Thyroid gland (tissue), 4 donors: ENCODE results near the gene PXDN. TPM values are rescaled to one million over a fixed set of nuclear protein-coding genes. Genes with fewer than 3 reads are reported as not detected.

Experiments used
- DNase-seq, 2 donors: peaks; one replicate each; pipeline ENCODE4 v3.0.0-alpha.2; 2019
- H3K27ac ChIP-seq, 3 donors: fragments of 200-600 bp; sonication (generic); 1 replicate in 2 of 3; 2 replicates in 1 of 3; pipeline ENCODE4 v1.5.1; 2016 to 2019; ENCODE audit warnings: mild to moderate bottlenecking in 1 of 3, moderate library complexity in 1 of 3
- H3K27me3 ChIP-seq: fragments of 200-600 bp; sonication (generic); one replicate; pipeline ENCODE4 v1.5.1; 2019
- H3K36me3 ChIP-seq, 2 donors: fragments of 200-600 bp; sonication (generic); one replicate each; pipeline ENCODE4 v1.5.1; 2016 to 2019
- H3K4me1 ChIP-seq, 2 donors: fragments of 200-600 bp; sonication (generic); one replicate each; pipeline ENCODE4 v1.5.1; 2017 to 2019
- H3K4me3 ChIP-seq, 3 donors: fragments of 200-600 bp; sonication (generic); replicated peaks in 1 of 3; 1 replicate in 2 of 3; 2 replicates in 1 of 3; pipeline ENCODE4 v1.5.1; 2016; ENCODE audit warnings: mild to moderate bottlenecking in 1 of 3
- H3K9me3 ChIP-seq: fragments of 200-600 bp; sonication (generic); one replicate; pipeline ENCODE4 v1.5.1; 2017
- CTCF ChIP-seq, 6 experiments: fragments of 200-600 bp in 3 of 6; fragments of 450-650 bp in 3 of 6; sonication (generic) in 3 of 6; IDR thresholded peaks; one replicate each; pipeline ENCODE4 v1.5.1; 2016 to 2019; ENCODE audit warnings: antibody characterized with exemption in 6 of 6, mild to moderate bottlenecking in 2 of 6, inconsistent platforms in 1 of 6, moderate library complexity in 1 of 6
- POLR2A ChIP-seq, 2 donors: fragments of 450-650 bp; IDR thresholded peaks; one replicate each; pipeline ENCODE4 v1.6.1; 2017; ENCODE audit warnings: antibody characterized with exemption in 2 of 2, mild to moderate bottlenecking in 2 of 2, moderate library complexity in 1 of 2
- WGBS, 2 donors: methylation state at CpG; one replicate each; pipeline ENCODE4 v1.1.5; 2017; 5-methylcytosine and 5-hydroxymethylcytosine counted together
- intact Hi-C: fragments of 100-400 bp; cut with DNase I; formaldehyde crosslinking; loops from one replicate; pipeline ENCODE4 v1.15.1; 2023
- total RNA-seq, 4 donors: library from RNA; depleted of rRNA; stranded (reverse); fragments of >200 nt; gene quantifications; one replicate each; pipeline ENCODE4 v1.2.3, GENCODE V29; 2016

PXDN gene
- total RNA-seq, 4 donors from 2014 or later, result 6.9 to 17.3 (median 13.6) TPM

GRCh38 chr2:1641523-1641922 lies 102.8 kb downstream of the PXDN start:
- Histone ChIP-seq H3K9me3 (no peaks in the 10 kb centered on the region), H3K27me3 (no peaks in the 10 kb centered on the region), H3K27ac (peak overlapping the region in 2 of 3 donors; percentile 27 to 52), H3K36me3 (peaks cover 0 to 9% of the 10 kb centered on the region in 2 donors), H3K4me3 (no peak overlapping the region), H3K4me1 (peaks cover 0 to 8% of the 10 kb centered on the region in 2 donors)
- intact Hi-C loops, result no loop called here
- DNase-seq, result peak; percentile 53 to 58
- 33 to 54% methylated on average over 3 of the region's 3 CpGs for WGBS, 2 donors
- TF ChIP-seq CTCF (IDR thresholded peaks at IDR 0.05) (no peak), POLR2A (IDR thresholded peaks at IDR 0.05) (no peak)

GRCh38 chr2:1640301-1641135 lies 103.8 kb downstream of the PXDN start:
- TF ChIP-seq POLR2A (IDR thresholded peaks at IDR 0.05) (no peak), CTCF (IDR thresholded peaks at IDR 0.05) (no peak)
- Histone ChIP-seq H3K4me3 (no peak overlapping the region), H3K36me3 (peaks cover 0 to 9% of the 10 kb centered on the region in 2 donors), H3K27me3 (no peaks in the 10 kb centered on the region), H3K9me3 (no peaks in the 10 kb centered on the region), H3K4me1 (peaks cover 0 to 8% of the 10 kb centered on the region in 2 donors), H3K27ac (peak overlapping the region in 1 of 3 donors; percentile 27)
- intact Hi-C loops, result no loop called here
- WGBS, 2 donors, result 87 to 88% methylated on average over 14 to 15 of the region's 17 CpGs
- no peak for DNase-seq

- no peak overlapping the region for H3K27ac ChIP-seq
- intact Hi-C loops, result no loop called here
- WGBS, 2 donors, result 93 to 96% methylated on average over 17 to 24 of the region's 25 CpGs
- no peaks in the 10 kb centered on the region for H3K27me3 ChIP-seq
- no peak overlapping the region for H3K4me3 ChIP-seq
- peaks cover 0 to 8% of the 10 kb centered on the region in 2 donors for H3K4me1 ChIP-seq
- DNase-seq, result no peak
- no peak for TF ChIP-seq CTCF (IDR thresholded peaks at IDR 0.05)
- TF ChIP-seq POLR2A (IDR thresholded peaks at IDR 0.05), result no peak
- no peaks in the 10 kb centered on the region for H3K9me3 ChIP-seq
- peaks cover 4 to 9% of the 10 kb centered on the region in 2 donors for H3K36me3 ChIP-seq
These were observed 105.0 kb downstream of the PXDN start for GRCh38 chr2:1639086-1639858.

GRCh38 chr2:1638281-1638860 lies 105.9 kb downstream of the PXDN start:
- Histone ChIP-seq H3K4me3 (no peak overlapping the region), H3K27ac (no peak overlapping the region), H3K9me3 (no peaks in the 10 kb centered on the region), H3K36me3 (peaks cover 4 to 9% of the 10 kb centered on the region in 2 donors), H3K27me3 (no peaks in the 10 kb centered on the region), H3K4me1 (peaks cover 0 to 8% of the 10 kb centered on the region in 2 donors)
- TF ChIP-seq CTCF (IDR thresholded peaks at IDR 0.05) (no peak), POLR2A (IDR thresholded peaks at IDR 0.05) (no peak)
- no peak for DNase-seq
- intact Hi-C loops, result no loop called here
- WGBS, 2 donors, result 72 to 79% methylated on average over 10 to 11 of the region's 11 CpGs
